Nucleus accumbens (tissue), 56 donors: Measurements from ENCODE around the gene CD68.
A peak's percentile ranks its signal among the peaks of the same experiment; 100 is the strongest.

Experiments
- DNase-seq, 56 donors: peaks; one replicate each; lab custom pipeline; 2025; lab: John Stamatoyannopoulos, UW

Gene CD68

GRCh38 chr17:7577327-7578199 is 1.9 kb upstream of the CD68 start:
- no peak for DNase-seq

DNA sequence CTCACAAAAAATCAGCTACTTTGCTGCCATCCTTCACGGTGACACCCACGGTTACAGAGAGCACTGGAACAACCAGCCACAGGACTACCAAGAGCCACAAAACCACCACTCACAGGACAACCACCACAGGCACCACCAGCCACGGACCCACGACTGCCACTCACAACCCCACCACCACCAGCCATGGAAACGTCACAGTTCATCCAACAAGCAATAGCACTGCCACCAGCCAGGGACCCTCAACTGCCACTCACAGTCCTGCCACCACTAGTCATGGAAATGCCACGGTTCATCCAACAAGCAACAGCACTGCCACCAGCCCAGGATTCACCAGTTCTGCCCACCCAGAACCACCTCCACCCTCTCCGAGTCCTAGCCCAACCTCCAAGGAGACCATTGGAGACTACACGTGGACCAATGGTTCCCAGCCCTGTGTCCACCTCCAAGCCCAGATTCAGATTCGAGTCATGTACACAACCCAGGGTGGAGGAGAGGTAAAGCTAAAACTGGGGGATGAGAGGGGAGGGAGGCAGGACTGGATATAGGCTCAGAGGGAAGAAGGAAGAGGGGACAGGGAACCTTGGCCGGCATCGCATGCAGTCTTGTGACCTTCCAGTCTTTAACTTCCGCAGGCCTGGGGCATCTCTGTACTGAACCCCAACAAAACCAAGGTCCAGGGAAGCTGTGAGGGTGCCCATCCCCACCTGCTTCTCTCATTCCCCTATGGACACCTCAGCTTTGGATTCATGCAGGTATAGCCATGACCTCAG is 581 bp downstream of the CD68 start:
- DNase-seq = no peak

- DNase-seq = peak in 1 of 56 donors; percentile 12
These were observed 1.5 kb downstream of the CD68 start for GRCh38 chr17:7580604-7581575.

- DNase-seq = peak in 3 of 56 donors; percentile 45 to 63 (median 57)
These were observed 3.2 kb downstream of the CD68 start for GRCh38 chr17:7582396-7583252.

DNA sequence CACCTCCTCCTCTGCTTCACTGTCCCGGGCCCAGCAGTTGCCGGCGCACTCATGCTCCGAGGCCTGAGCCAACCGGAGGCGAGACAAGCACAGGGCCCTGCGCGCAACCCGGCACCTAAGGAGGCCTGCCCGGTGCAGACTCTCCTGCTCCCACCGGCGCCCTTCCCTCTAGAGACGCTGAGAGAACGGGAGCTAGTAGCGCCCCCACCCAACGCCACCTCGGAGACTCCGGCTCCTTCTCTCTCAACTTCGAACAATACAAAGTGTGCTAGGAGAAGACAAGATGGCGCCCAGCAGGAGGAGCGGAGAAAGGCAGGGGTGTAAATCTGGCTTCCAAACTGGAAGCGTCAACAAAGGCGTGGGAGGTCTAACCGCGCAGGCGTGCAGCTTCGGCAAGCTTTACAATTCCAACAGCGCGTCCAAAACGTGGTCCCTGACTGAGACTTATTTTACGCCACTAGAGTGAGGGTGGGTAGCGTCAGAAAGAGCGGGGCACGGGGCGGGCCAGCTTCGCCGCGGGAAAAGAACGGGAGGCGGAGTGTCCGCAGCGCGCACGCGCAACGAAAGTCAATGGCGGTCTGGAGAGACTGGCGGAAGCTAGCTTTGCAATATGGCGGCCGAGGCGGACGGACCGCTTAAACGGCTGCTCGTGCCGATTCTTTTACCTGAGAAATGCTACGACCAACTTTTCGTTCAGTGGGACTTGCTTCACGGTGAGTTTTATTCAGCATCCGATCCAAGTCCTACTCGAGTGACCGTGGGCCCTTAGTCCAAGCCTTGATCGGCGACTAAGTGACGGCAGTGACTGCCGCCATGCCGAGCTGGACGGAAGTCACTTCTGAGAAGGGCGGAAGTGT is 4.0 kb downstream of the CD68 start, which contains the start of gene MPDU1:
Gene MPDU1 (plus strand): TSS at position 600 of the 857 bp plus-strand sequence. CDS start 11 bp downstream, at position 611.
- peak; percentile 66 to 100 (median 95) for DNase-seq

DNA sequence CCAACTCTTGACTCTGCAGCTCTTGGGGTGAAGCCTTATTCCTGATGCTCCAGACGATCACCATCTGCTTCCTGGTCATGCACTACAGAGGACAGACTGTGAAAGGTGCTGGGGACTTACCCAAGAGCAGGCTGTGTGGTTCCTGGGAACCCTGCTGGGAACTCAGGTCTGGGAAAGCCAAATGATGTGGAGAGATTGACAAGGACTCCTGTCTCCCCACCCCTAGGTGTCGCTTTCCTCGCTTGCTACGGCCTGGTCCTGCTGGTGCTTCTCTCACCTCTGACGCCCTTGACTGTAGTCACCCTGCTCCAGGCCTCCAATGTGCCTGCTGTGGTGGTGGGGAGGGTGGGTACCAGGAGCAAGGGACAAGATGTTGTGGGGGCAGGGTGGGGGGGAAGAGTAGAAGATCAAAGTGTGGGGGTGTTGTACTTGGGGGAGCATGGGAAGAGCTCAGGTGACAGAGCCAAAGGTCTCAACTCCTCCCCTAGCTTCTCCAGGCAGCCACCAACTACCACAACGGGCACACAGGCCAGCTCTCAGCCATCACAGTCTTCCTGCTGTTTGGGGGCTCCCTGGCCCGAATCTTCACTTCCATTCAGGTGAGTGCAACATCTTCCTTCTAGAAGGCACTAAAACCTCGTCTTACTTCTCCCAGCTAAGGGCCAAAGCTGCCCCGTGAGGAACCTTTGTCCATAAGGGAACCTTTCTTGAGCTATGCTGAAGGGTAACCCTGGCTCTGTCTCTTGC is 7.4 kb downstream of the CD68 start:
- no peak for DNase-seq

GRCh38 chr17:7587420-7588151 is 8.1 kb downstream of the CD68 start:
- peak in 3 of 56 donors; percentile 18 to 23 (median 23) for DNase-seq

- peak in 1 of 56 donors; percentile 38 for DNase-seq
These were observed 9.2 kb downstream of the CD68 start for GRCh38 chr17:7588553-7589203.

GRCh38 chr17:7589204-7589868 is 9.9 kb downstream of the CD68 start:
- peak in 53 of 56 donors; percentile 29 to 92 (median 67) for DNase-seq

DNA sequence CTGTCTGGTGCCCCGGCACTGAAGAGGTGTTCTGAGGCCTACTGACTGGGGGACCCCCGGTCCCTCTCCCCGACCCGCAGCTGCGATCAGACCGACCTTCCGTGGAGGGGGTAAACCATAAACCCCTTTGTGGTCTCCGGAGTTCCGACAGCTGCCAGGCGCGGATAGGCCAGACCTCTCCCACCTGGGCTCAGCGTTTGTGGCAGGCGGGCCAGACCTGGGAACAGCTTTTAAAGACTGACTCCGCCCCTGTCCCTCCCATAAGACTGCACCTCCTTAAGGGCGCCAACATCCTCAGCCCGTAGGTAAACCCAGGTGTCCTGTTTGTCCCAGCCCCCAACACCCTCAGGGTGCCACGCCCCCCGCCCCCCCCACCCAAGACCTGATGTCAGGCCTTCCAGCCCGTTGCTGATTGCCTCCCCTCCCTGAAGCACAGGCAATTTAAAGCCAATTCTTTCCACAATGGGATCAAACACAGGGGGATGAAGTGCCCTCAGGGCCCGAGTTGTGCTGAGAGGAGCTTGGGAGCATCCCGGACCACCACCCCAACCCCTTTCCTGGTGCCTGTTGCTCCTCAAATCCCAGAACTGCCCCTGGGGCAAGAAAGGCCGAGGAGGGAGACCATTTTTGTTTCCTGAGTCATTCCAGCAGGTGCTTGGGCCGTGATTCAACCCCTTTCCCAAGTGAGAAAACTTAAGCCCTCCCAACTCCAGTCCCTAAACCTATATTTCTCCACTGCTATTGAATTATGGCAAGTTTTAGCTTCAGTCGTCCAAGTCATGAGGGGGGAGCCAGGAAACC is 10.7 kb downstream of the CD68 start, which contains the start of gene SOX15:
Gene SOX15 (minus strand): TSS at position 204 of the 801 bp plus-strand sequence. CDS start 418 bp downstream, outside the sequence.
- no peak for DNase-seq

DNA sequence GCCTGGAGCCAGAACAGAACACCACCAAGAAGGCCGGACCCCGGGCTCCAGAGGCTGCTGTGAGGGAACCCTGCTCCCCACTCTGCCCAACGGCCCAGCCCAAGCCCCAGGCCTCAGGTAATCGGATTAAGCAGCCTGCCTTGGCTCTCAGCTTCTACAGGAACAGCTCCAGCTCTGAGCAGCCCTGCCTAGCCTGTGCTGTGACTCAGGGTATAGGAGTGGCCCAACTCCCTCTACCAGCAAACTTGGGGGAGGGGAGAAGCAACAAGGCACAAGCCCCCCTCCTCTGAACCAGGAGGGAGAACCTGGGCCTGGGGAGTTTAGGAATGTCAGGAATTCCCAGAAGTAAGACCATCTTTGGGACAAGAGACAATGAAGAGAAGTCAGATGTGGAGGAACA is 11.3 kb downstream of the CD68 start:
- no peak for DNase-seq

GRCh38 chr17:7591596-7591995 is 12.2 kb downstream of the CD68 start:
- DNase-seq = no peak

- DNase-seq = no peak
These were observed 13.1 kb downstream of the CD68 start for GRCh38 chr17:7592422-7593021.

GRCh38 chr17:7593296-7593695 is 13.9 kb downstream of the CD68 start:
- no peak for DNase-seq
